DMS114 treated with DMSO at 0.1 percent for 48 hours (cell line): ENCODE results near the gene AMOTL1.
"Not testable (repeated sequence)": the region's sequence is repeated elsewhere in the genome, so short reads cannot be mapped to it uniquely, and the experiment has no call there.

Experiments
- DNase-seq: peaks from one replicate; lab custom pipeline; 2025; ENCODE audit not compliant: unreplicated experiment; lab: John Stamatoyannopoulos, UW

The AMOTL1 gene

GRCh38 chr11:94821439-94821838 is 53.3 kb downstream of the AMOTL1 start:
- no peak for DNase-seq

GRCh38 chr11:94822080-94822479 is 53.9 kb downstream of the AMOTL1 start:
- no peak for DNase-seq

GRCh38 chr11:94823102-94823732 is 55.1 kb downstream of the AMOTL1 start:
- no peak for DNase-seq

- DNase-seq = no peak
These were observed 56.9 kb downstream of the AMOTL1 start for GRCh38 chr11:94825031-94825430.

- DNase-seq = no peak
These were observed 57.3 kb downstream of the AMOTL1 start for GRCh38 chr11:94825481-94825880.

GRCh38 chr11:94826415-94826814 is 58.3 kb downstream of the AMOTL1 start:
- no peak for DNase-seq

- no peak for DNase-seq
These were observed 59.9 kb downstream of the AMOTL1 start for GRCh38 chr11:94828088-94828487.

GRCh38 chr11:94830722-94831510 is 62.8 kb downstream of the AMOTL1 start:
- DNase-seq = no peak

- no peak for DNase-seq
These were observed 63.4 kb downstream of the AMOTL1 start for GRCh38 chr11:94831529-94831928.

GRCh38 chr11:94832604-94833235 is 64.6 kb downstream of the AMOTL1 start:
- no peak for DNase-seq

- DNase-seq = no peak
These were observed 66.9 kb downstream of the AMOTL1 start for GRCh38 chr11:94834911-94835593.

GRCh38 chr11:94835594-94835927 is 67.4 kb downstream of the AMOTL1 start:
- DNase-seq = no peak

- no peak for DNase-seq
These were observed 69.2 kb downstream of the AMOTL1 start for GRCh38 chr11:94837317-94837716.

GRCh38 chr11:94838027-94838731 is 70.0 kb downstream of the AMOTL1 start:
- DNase-seq = no peak

GRCh38 chr11:94840209-94840608 is 72.1 kb downstream of the AMOTL1 start:
- DNase-seq = no peak

GRCh38 chr11:94844031-94844430 is 75.9 kb downstream of the AMOTL1 start:
- no peak for DNase-seq

GRCh38 chr11:94845622-94846021 is 77.5 kb downstream of the AMOTL1 start:
- DNase-seq = no peak

- no peak for DNase-seq
These were observed 81.7 kb downstream of the AMOTL1 start for GRCh38 chr11:94849839-94850238.

GRCh38 chr11:94851864-94852636 is 83.9 kb downstream of the AMOTL1 start:
- DNase-seq = no peak

GRCh38 chr11:94853288-94853687 is 85.1 kb downstream of the AMOTL1 start:
- DNase-seq = not testable (repeated sequence)
